PC-9 (cell line): ENCODE measurements around the gene KCNK10. TPM values are rescaled to one million over a fixed set of nuclear protein-coding genes. Genes with fewer than 3 reads are reported as not detected.

Experiments used
- BruUV-seq: library from RNA; stranded (reverse); fragments of 400-500 nt; replicated peaks from 2 replicates; lab custom pipeline; 2021; lab: Mats Ljungman, UMichigan
- CTCF ChIA-PET: fragments of 300-600 bp; sonication (Branson Sonifier 250); formaldehyde crosslinking; loops from one replicate; lab custom pipeline; 2022; ENCODE audit warnings: antibody characterized with exemption; lab: Charles Lee
- POLR2A ChIA-PET: fragments of 300-600 bp; sonication (Branson Sonifier 250); formaldehyde crosslinking; loops from one replicate; lab custom pipeline; 2022; ENCODE audit warnings: antibody characterized with exemption; ENCODE audit not compliant: unreplicated experiment; lab: Charles Lee
- DNase-seq, 2 experiments: peaks; one replicate each; pipeline versions ENCODE4 v3.0.0 to v3.0.0-alpha.2; 2015 to 2022; ENCODE audit warnings: mixed read lengths in 1 of 2
- H2AFZ ChIP-seq: fragments of 200-600 bp; sonication (generic); 2 replicates; pipeline ENCODE4 v1.8.1; 2017; ENCODE audit warnings: antibody characterized with exemption
- H3F3A ChIP-seq: fragments of 200-600 bp; sonication (generic); 2 replicates; pipeline ENCODE4 v1.8.1; 2017; ENCODE audit warnings: antibody characterized with exemption, mild to moderate bottlenecking, low read depth; ENCODE audit not compliant: insufficient read depth
- H3K27ac ChIP-seq: fragments of 200-600 bp; sonication (generic); 2 replicates; pipeline ENCODE4 v1.6.1; 2016; ENCODE audit warnings: mixed run types
- H3K27me3 ChIP-seq: fragments of 200-600 bp; sonication (generic); 2 replicates; pipeline ENCODE4 v1.6.1; 2016; ENCODE audit warnings: low read depth, mixed run types; ENCODE audit not compliant: insufficient read depth
- H3K36me3 ChIP-seq: fragments of 200-600 bp; sonication (generic); 2 replicates; pipeline ENCODE4 v1.6.1; 2016; ENCODE audit warnings: low read depth, mixed run types
- H3K4me1 ChIP-seq: fragments of 200-600 bp; sonication (generic); replicated peaks from 2 replicates; pipeline ENCODE4 v1.6.1; 2016; ENCODE audit warnings: mixed run types; ENCODE audit not compliant: insufficient read depth
- H3K4me2 ChIP-seq: fragments of 200-600 bp; sonication (generic); 2 replicates; pipeline ENCODE4 v1.6.1; 2017; ENCODE audit warnings: mixed run types
- H3K4me3 ChIP-seq: fragments of 200-600 bp; sonication (generic); 2 replicates; pipeline ENCODE4 v1.6.1; 2016; ENCODE audit warnings: mixed run types
- H3K79me2 ChIP-seq: fragments of 200-600 bp; sonication (generic); 2 replicates; pipeline ENCODE4 v1.6.1; 2017; ENCODE audit warnings: low read depth, mixed run types
- H3K9me2 ChIP-seq: fragments of 200-600 bp; sonication (generic); 2 replicates; pipeline ENCODE4 v1.8.1; 2017; ENCODE audit warnings: mild to moderate bottlenecking; ENCODE audit not compliant: insufficient read depth
- H3K9me3 ChIP-seq: fragments of 200-600 bp; sonication (generic); 2 replicates; pipeline ENCODE4 v1.8.1; 2016; ENCODE audit warnings: low read depth; ENCODE audit not compliant: insufficient read depth
- H4K20me1 ChIP-seq: fragments of 200-600 bp; sonication (generic); 2 replicates; pipeline ENCODE4 v1.8.1; 2017; ENCODE audit not compliant: insufficient read depth
- EZH2 ChIP-seq: fragments of 200-600 bp; sonication (generic); IDR thresholded peaks from 2 replicates; pipeline ENCODE4 v1.8.0; 2017; ENCODE audit warnings: antibody characterized with exemption, low read depth
- intact Hi-C: fragments of 100-400 bp; cut with micrococcal nuclease; formaldehyde crosslinking; loops from one replicate; pipeline ENCODE4 v1.10.0; 2022; ENCODE audit not compliant: unreplicated experiment
- total RNA-seq: library from RNA; stranded (reverse); gene quantifications from 2 replicates; pipeline ENCODE4 v1.2.3, GENCODE V29; 2021
- TF ChIP-seq, protein P1 (sequence below): fragments of 200-600 bp; sonication (generic); conservative IDR thresholded peaks from 2 replicates; pipeline ENCODE4 v1.6.1; 2017; ENCODE audit warnings: mixed run types, antibody characterized with exemption, mild to moderate bottlenecking, moderate library complexity

The KCNK10 gene
- total RNA-seq, 1 experiment from 2014 or later: not detected

DNA sequence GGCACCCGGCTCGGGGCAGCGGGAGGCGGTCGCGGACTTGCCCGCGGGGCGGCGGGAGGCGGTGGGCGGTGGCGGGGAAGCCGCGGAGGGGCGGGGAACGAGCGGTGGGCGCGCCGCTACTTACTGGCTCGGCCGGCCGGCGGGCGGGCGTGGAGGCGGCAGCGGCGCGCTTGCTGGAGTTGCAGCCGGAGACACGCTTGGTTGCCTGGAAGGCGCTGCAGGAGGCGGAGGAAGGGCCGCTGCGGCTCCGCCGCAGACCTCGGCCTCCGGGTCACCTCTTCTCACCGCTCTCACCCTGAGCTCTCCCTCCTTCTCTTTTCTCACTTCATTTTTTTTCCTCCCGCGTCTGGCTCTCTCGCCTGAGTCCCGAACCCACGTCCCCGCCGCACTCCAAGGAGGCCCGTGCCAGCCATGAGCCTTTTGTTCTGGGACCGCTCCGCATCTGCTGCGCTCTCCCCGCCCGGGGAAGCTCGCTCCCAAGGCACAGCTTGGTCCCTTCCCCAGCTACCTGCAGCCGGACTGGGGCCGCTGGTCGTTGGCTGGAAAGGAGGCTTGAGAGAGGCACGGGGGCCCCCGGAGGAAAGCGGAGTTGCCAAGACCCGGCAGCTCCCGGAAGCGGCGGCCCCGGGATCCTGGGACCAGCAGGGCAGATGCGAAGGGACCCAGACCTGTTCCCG lies 592 bp upstream of the KCNK10 start:
- no peaks in the 10 kb centered on the region for H3K9me3 ChIP-seq
- no peaks in the 10 kb centered on the region for H3K79me2 ChIP-seq
- no peak overlapping the region for H3K27ac ChIP-seq
- ChIA-PET CTCF (no interaction called here), POLR2A (no interaction called here)
- no peak overlapping the region for H2AFZ ChIP-seq
- H3K4me2 ChIP-seq: no peak overlapping the region
- BruUV-seq: no TSS peak
- H3K4me3 ChIP-seq: no peak overlapping the region
- H3F3A ChIP-seq: no peaks in the 10 kb centered on the region
- DNase-seq: no peak
- H3K36me3 ChIP-seq: no peaks in the 10 kb centered on the region
- no peaks in the 10 kb centered on the region for H4K20me1 ChIP-seq
- TF ChIP-seq, protein P1, sequence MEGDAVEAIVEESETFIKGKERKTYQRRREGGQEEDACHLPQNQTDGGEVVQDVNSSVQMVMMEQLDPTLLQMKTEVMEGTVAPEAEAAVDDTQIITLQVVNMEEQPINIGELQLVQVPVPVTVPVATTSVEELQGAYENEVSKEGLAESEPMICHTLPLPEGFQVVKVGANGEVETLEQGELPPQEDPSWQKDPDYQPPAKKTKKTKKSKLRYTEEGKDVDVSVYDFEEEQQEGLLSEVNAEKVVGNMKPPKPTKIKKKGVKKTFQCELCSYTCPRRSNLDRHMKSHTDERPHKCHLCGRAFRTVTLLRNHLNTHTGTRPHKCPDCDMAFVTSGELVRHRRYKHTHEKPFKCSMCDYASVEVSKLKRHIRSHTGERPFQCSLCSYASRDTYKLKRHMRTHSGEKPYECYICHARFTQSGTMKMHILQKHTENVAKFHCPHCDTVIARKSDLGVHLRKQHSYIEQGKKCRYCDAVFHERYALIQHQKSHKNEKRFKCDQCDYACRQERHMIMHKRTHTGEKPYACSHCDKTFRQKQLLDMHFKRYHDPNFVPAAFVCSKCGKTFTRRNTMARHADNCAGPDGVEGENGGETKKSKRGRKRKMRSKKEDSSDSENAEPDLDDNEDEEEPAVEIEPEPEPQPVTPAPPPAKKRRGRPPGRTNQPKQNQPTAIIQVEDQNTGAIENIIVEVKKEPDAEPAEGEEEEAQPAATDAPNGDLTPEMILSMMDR: no peak
- H3K4me1 ChIP-seq: no peaks in the 10 kb centered on the region
- intact Hi-C loops: no loop called here
- peaks cover 44% of the 10 kb centered on the region for H3K27me3 ChIP-seq
- no peaks in the 10 kb centered on the region for H3K9me2 ChIP-seq

DNA sequence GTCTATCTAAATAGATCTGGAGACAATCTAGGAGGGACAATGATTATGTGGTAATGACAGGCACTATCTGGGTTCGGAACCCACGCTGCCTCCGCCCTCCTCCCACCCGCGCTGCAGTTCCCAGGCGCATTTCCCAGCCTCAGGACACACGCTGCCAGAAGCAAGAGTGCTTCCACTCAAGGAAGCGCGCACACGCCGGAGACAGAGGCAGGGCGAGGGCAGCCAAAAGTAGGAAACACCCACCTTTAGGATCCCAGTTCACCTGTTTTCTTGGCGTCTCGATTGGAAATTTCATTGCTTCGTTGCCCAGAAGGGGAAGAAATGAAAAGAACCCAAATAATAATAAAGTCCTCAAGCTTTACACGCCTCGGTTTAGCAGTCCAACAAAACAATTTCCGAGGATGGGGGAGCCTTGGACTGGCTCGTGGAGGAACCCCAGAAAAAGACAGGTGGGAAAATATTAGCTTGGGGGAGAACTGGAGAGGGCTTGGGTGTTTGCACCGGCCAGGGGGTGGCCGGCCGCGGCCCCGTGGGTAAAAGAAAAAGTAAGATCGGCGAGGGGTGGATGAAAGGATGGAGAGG lies 474 bp downstream of the KCNK10 start:
- Histone ChIP-seq H3K36me3 (no peaks in the 10 kb centered on the region), H4K20me1 (no peaks in the 10 kb centered on the region), H3K9me3 (no peaks in the 10 kb centered on the region), H3K4me3 (no peak overlapping the region), H3K9me2 (no peaks in the 10 kb centered on the region), H3K27me3 (peaks cover 35% of the 10 kb centered on the region), H3F3A (no peaks in the 10 kb centered on the region), H3K27ac (no peak overlapping the region), H3K79me2 (no peaks in the 10 kb centered on the region), H3K4me1 (no peaks in the 10 kb centered on the region), H2AFZ (no peak overlapping the region), H3K4me2 (no peak overlapping the region)
- ChIA-PET POLR2A (no interaction called here), CTCF (no interaction called here)
- intact Hi-C loops: no loop called here
- no TSS peak for BruUV-seq
- no peak for DNase-seq
- no peak for TF ChIP-seq EZH2
- TF ChIP-seq, protein P1: no peak

DNA sequence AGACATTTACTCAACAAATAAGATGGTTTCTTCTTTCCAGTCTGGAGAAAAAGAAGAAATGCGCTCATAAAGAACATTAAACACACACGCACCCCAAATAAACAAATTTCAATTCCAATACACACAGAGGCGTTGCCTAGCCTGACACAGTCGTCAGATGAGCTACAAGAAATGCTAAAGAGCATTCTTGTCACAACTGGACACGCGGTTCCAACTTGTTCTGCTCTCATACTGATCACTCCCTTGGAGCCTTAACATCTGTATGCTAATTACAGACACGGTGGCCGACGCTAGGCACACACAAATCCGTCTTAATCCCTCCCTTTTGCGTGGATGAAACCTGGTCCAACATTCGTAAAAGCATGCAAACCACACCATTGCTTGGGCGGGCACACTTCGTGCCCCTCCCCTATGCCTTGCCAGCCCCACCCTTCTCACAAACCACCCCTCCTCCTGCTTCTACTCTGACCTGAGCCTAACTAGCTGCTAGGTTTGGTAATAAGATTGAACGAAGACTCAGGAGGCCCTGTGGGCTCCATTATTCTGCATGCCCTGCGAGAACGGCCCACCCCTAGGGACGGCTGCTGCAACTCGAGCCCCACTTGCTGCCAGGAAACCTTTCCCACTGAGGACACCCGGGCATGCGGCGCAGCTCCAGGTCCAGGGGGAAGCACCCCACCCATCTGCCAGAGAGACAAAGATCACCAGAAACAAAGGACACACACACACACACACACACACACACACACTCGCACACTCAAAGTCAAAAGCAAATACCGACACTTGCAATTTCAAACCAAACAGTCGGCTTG lies 1.2 kb downstream of the KCNK10 start:
- Histone ChIP-seq H3K4me3 (no peak overlapping the region), H2AFZ (no peak overlapping the region), H3K4me2 (no peak overlapping the region), H3F3A (no peaks in the 10 kb centered on the region), H3K27me3 (peaks cover 28% of the 10 kb centered on the region), H3K9me3 (no peaks in the 10 kb centered on the region), H3K79me2 (no peaks in the 10 kb centered on the region), H3K9me2 (no peaks in the 10 kb centered on the region), H3K4me1 (no peaks in the 10 kb centered on the region), H4K20me1 (no peaks in the 10 kb centered on the region), H3K36me3 (no peaks in the 10 kb centered on the region), H3K27ac (no peak overlapping the region)
- CTCF ChIA-PET: no interaction called here
- no TSS peak for BruUV-seq
- no peak for DNase-seq
- TF ChIP-seq, protein P1: no peak
- TF ChIP-seq EZH2: no peak
- POLR2A ChIA-PET: no interaction called here
- intact Hi-C loops: no loop called here
